GM18499 (cell line): ENCODE measurements around the gene PLIN3.
"Not testable (repeated sequence)": the region's sequence is repeated elsewhere in the genome, so short reads cannot be mapped to it uniquely, and the experiment has no call there.

Source experiments
- ATAC-seq: cut with Tn5 transposase; IDR thresholded peaks from one replicate; pipeline ENCODE4 v1.9.1; 2021; ENCODE audit warnings: moderate number of reproducible peaks; ENCODE audit not compliant: insufficient read depth, unreplicated experiment

PLIN3 gene

GRCh38 chr19:4851551-4852290 lies 15.7 kb downstream of the PLIN3 start:
- ATAC-seq, result no peak

DNA sequence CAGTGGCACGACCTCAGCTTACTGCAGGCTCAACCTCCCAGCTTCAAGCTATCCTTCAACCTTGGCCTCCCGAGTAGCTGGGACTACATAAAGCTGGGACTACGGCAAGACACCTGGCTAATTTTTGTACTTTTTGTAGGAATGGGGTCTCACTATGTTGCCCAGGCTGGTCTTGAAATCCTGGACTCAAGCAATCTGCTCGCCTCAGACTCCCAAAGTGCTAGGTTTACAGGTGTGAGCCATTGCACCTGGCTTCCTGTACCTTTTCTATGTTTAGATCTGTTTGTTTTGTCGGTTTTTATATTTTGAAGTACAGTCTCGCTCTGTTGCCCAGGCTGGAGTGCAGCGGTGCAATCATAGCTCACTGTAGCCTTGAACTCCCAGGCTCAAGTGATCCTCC lies 18.4 kb downstream of the PLIN3 start:
- no peak for ATAC-seq

GRCh38 chr19:4847190-4847973 lies 20.1 kb downstream of the PLIN3 start:
- no peak for ATAC-seq

DNA sequence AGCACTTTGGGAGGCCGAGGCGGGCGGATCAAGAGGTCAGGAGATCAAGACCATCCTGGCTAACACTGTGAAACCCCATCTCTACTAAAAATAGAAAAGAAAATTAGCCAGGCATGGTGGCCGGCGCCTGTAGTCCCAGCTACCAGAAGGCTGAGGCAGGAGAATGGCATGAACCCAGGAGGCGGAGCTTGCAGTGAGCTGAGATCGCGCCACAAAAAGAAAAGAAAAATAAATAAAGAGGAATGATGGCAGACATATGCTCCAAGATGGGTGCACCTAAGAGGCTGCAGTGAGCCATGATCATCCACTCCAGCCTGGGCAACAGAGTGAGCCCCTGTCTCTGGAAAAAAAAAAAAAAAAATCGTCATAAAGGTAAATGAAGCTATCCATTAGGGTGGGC lies 21.5 kb downstream of the PLIN3 start:
- ATAC-seq, result not testable (repeated sequence)

- ATAC-seq, result no peak
These were observed 22.9 kb downstream of the PLIN3 start for GRCh38 chr19:4844348-4845179.

DNA sequence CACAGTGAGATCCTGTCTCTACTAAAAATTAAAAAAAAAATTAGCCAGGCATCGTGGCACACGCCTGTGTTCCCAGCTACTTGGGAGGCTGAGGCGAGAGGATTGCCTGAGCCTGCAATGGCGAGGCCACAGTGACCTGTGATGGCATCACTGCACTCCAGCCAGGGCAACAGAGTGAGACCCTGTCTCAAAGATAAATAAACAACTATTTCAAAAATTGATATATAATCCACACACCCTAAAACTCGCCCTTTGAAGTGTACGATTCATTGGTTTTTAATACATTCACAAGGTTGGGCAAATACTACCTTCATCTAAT lies 23.9 kb downstream of the PLIN3 start:
- ATAC-seq, result no peak

DNA sequence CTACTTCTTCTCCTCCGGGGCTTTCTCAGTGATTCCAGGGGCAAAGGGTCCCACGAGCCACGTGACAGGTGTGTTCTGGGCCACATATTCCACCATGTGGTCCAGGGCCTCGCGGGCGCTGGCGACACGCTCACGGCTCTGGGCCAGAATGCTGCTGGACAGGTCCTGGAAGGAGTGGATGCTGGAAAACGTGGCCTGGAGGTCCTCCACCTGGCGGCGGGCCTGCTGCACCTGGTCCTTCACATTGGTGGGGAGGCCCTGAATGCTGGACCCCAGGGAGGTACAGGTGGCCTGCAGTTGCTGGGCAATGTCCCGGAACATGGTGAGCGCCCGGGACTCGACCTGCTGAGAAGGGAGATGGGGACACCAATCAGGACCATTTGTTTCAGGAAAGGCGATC lies 28.3 kb downstream of the PLIN3 start:
- no peak for ATAC-seq

DNA sequence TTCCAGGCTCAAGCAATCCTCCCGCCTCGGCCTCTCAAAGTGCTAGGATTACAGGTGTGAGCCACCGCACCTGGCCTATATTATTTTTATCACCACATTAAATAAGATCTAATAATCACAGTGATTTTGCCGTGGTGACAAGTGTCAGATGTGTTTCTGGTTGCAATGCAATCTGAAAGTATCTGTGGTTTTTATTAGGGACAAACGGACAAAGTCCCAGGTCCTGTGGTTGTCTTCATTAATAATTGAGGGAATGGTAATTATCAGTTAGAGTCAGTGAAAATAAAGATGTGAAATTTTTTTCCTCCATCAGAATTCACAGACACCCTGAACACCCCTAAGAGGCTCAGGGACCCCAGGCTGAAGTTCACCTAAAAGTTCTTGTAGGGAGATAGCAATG lies 34.7 kb downstream of the PLIN3 start:
- ATAC-seq, result no peak

DNA sequence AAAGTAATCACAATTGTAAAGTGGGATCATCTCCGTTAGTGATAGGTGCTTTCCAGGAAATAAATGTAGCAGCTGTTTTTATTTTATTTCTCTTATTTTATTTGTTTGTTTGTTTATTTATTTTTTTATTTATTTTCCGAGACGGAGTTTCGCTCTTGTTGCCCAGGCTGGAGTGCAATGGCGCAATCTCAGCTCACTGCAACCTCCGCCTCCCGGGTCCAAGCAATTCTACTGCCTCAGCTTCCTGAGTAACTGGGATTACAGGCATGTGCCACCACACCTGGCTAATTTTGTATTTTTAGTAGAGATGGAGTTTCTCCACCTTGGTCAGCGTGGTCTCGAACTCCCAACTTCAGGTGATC lies 35.5 kb downstream of the PLIN3 start:
- ATAC-seq, result not testable (repeated sequence)

DNA sequence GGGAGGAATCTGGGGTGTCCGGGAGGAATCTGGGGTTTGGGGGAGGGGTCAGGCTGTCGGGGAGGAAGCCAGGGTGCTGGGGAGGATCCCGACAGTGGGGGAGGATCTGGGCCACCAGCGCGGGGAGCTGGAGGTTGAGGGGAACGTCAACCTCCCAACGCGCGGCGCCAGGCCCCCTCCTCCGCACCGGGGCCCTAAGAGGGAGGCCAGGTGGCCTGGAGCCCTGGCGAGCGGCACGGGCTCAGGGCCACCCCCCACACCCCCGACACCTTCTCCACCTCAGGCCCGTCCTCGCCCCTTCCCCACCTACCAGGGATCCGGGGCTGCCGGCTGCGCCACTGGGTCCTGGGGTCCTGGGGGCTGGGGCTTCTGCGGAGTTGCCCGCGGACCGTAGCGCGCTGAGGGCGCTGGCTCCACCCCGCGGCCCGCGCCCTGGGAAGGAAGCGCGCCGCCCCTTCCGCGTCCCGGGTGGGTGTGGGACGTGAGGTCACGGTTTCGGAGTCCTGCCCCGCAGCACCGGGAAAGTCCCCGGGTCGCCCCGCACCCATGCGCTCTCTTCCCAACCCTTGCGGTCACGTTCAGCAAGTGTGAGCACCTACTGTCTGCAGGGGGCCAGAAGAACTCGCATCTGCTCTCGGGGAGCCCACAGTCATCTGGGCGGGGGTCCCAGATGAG lies 36.0 kb downstream of the PLIN3 start, which contains the start of gene TICAM1:
Gene TICAM1 (minus strand): TSS at position 409 of the 675 bp plus-strand sequence. CDS start 13,335 bp downstream, outside the sequence.
- no peak for ATAC-seq

GRCh38 chr19:4830768-4831265 lies 36.6 kb downstream of the PLIN3 start:
- no peak for ATAC-seq

DNA sequence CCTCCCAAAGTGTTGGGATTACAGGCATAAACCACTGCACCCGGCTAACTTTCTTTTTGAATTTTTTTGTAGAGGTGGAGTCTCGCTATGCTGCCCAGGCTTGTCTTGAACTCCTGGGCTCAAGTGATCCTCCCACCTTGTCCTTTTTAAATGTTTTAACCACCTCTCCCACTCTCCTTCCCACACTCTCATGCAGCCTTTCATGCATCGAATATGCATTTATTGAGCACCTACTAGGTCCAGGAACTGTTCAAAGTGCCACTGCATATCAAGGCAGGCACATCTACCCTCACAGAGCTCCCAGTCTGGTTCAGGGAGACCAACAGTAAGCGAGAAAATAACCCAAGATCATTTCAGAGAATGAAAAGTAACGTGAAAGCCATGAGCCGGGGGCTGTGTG lies 37.1 kb downstream of the PLIN3 start:
- no peak for ATAC-seq

DNA sequence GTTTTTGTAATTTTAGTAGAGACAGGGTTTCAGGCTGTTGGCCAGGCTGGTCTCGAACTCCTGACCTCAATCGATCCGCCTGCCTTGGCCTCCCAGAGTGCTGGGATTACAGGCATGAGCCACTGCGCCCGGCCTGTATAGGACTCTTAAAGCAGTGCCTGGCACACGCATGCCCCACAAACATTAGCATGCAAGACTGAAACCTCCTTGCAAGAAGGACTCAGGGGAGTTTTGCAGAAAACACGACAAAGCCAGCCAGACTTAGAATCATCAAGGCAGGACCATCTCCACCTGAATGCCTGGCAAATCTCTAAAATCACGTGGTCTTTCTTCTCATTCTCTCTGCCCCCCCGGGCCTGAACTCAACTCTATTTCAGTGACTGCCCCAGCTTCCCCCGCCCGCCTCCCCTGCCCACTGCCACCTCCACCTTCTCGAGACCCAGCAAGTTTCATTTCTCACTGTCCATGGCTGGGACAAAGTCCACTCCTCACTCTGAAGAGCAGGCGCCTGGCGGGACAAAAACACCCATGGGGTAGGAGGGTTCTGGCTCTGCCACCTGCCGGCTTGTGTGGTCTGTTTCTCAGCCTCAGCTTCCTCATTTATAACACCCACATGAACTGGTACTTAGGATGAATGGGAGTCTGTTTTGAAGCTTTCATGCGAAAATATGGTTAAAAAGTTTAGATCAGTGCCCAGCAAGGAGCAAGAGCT lies 38.3 kb downstream of the PLIN3 start:
- ATAC-seq, result no peak

DNA sequence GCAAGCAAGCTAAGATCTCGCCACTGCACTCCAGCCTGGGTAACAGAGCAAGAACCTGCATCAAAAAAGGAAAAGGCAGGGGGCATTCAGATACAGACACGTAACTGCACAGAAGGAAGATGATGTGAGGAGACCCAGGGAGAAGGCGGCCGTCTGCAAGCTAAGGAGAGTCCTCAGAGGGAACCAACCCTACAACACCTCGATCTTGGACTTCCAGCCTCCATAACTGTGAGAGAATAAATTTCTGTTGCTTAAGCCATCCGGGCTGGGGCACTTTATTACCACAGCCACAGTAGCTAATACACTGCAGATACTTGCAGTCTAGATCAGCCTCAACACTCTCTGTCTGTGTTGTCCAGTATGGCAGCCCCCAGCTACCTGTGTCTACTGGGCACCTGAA lies 43.9 kb downstream of the PLIN3 start:
- ATAC-seq, result no peak

DNA sequence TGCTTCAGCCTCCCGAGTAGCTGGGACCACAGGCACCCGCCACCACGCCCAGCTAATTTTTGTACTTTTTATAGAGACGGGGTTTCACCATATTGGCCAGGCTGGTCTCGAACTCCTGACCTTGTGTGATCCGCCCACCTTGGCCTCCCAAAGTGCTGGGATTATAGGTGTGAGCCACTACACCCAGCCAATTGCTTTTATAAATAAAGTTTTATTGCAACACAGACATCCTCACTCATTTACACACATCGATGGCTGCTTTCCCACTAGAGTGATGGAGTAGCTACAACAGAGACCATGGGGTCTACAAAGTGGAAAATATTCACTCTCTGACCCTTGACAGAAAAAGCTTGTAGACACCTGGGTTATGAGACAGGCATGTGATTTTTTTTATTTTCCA lies 45.1 kb downstream of the PLIN3 start:
- not testable (repeated sequence) for ATAC-seq

DNA sequence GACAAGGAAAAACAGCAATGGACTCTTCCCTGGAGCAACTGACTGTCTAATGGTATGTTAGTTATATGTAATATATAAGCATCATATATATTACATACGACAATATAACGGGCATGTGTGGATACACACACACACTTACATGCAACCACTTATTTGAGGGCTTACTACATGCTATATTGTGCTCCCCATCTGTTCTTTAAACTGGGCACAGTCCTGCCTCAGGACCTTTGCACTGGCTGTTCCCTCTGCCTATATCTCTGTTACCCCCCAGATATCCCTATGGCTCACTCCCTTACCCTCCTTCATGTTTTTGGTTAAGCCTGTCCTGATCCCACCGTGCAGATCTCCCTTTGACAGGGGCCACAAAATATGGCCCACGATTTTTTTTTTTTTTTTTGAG lies 46.2 kb downstream of the PLIN3 start:
- ATAC-seq, result no peak

DNA sequence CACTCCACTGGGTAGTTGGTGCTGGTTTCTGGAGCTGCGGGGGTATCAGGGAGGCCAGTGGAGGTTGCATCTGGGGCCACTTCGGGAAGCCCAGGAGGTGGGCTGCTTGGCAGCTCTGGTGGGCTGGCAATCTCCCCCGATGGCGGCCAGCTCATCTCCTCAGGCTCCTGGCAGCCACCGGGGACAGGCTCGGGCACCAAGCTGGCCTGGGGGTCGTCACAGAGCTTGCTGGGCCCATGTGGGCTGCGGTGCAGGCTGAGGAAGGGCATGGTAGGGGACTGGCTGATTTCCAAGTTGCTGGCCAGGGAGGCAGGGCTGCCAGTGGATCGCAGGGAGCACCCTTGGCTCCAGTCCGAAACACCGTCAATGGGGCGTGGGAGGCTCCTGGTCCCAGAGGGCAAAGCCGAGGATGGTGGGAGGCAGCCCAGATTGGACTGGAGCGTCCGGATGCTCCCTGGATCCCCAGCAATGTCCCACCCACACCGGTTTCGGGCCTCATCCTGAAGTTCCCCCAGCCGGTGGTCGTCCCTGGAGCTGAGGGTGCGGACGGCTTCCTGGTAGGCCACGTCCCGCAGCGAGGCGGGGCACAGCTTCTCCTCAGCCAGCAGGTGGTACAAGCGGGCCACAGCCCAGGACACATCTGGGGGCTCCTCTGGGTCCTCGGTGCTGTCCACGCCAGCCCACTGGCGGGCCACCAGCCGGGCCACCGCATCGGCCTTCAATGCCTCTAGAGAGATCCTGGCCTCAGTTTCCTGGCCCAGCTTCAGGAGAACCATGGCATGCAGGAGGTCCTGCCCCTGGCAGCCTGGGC lies 49.8 kb downstream of the PLIN3 start:
- no peak for ATAC-seq

DNA sequence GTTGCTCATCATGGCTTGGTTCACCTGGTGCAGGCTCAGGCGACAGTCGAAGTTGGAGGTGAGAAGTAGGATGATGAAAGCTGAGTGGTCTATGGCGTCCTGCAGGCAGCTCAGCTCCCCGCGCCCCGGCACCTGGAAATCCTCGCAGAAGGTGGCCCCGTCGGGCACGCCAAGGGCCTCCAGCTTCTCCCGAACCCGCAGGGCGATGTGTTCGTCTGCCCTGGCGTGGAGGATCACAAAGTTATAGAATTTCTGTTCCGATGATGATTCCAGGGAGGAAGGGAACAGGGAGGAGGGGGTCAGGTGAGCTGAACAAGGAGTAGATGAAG lies 50.6 kb downstream of the PLIN3 start:
- ATAC-seq, result no peak
